Stimulated activated CD8-positive, alpha-beta memory T cell treated with anti-CD3 and anti-CD28 coated beads, Interleukin-2, amount 100 ng/mL, for 1 hour (primary cell): ENCODE results near the gene SP110.
"Not testable (repeated sequence)": the region's sequence is repeated elsewhere in the genome, so short reads cannot be mapped to it uniquely, and the experiment has no call there.

Experiments used
- DNase-seq, 2 donors: peaks; one replicate each; pipeline ENCODE4 v3.0.0-alpha.2; 2020; ENCODE audit warnings: low read depth in 2 of 2

Gene SP110

DNA sequence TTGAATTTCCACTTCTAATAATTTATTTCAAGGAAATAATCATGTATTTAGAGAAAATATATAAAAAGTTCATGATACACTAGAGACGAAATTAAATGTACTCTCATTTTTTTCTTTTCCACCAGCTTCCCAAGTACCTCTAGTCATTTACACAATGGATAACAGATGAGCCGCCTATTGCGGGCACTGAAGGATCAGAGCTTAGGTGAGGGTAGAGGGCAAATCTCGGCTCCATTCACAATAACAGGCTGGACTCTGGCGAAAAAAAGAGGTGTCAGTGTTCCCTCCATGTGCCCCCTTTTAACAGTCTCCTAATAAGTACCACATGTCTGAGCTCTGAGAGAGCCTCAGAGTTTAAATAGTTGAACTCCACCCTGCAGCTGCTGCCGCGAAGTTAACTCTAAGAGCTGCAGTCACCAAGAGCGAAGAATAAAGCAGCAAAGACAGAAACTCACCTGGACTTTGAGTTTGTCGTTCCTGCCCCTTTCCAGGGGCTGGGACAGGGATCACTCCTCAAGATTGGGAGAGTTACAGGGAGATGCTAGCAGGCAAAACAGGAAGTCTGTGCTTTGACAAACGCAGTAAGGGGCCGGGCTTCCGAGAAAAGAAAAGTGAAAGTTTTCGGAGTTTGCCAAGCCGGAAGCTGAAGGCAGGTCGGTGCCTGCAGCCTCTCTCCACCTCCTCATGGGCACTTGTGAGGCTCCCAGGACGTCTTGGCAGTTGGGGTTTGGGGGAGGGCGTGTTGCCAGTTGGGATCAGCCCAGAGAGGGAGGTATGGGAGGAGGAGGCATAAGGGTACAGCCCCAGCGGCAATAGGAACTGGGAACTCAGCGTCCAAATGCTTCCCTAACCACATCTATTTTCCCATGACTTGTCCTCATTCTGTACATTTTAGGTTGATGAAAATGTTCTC, at the start of gene SP110:
SP110 (minus strand) TSS at position 566 of the 913 bp plus-strand sequence. CDS start 3,057 bp downstream, outside the sequence.
- DNase-seq, result peak; percentile 54 to 63

- DNase-seq, result no peak
Measured at GRCh38 chr2:230268606-230269243, 48.9 kb upstream of the SP110 start.

GRCh38 chr2:230267556-230267955, 47.8 kb upstream of the SP110 start:
- DNase-seq, result no peak

DNA sequence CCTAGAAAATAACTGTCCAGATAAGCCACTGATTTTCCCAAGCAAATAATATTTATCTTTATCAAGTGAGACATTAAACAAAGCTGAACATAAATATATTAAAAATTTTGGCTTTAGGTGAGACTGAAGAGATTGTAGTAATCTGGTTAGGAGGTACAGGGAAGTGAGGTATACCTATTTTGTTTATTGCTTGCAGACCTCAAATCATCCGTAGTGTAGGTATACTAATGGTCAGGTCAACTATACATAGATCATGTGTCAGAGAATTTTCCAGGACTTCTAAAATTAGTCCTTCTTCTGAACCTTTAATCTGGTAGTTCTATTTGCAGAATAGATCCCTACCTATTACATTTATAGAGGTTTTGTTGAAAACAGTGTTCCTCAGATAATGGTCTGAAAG, 47.3 kb upstream of the SP110 start:
- DNase-seq, result no peak

DNA sequence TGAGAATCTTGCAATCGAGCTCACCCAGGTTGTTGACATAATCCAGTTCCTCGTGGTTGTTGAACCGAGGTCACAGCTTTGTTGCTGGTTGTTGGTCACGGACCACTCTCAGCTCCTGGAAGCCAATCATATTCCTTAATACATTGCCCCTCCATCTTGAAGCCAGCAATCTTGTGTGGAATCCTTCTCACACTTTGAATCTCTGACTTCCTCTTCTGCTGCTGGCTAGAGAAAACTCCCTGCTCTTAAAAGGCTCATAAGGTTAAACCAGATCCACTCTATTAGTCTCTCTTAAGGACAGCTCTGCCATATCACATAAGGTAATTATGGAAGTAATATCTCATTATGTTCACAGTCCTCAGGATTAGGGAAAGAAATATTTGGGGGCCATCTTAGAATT, 46.9 kb upstream of the SP110 start:
- DNase-seq, result no peak

GRCh38 chr2:230264945-230265344, 45.2 kb upstream of the SP110 start:
- not testable (repeated sequence) for DNase-seq

- no peak for DNase-seq
Measured at GRCh38 chr2:230262246-230262645, 42.5 kb upstream of the SP110 start.

GRCh38 chr2:230258483-230258882, 38.7 kb upstream of the SP110 start:
- DNase-seq, result no peak

- no peak for DNase-seq
Measured at GRCh38 chr2:230256733-230257332, 37.0 kb upstream of the SP110 start.

GRCh38 chr2:230254152-230254881, 34.5 kb upstream of the SP110 start:
- no peak for DNase-seq

DNA sequence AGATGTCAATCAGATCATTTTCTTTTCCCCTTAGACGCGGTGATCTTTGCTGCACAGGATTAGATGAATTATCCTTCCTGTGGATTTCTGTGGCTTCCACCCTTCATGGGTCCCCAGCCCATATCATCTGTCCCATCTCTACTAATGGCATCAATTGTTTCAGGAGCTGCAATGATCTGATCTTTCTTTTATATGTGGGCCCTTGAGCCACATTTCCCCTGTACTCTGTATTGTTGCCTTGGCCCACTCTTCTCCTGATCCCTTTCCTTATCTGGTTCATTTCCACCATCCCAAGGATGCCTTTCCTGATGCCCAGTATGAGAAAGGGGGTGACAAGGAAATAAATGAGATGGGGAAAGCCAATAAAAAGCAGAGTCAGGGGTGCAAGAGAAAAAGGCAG, 30.4 kb upstream of the SP110 start:
- no peak for DNase-seq

DNA sequence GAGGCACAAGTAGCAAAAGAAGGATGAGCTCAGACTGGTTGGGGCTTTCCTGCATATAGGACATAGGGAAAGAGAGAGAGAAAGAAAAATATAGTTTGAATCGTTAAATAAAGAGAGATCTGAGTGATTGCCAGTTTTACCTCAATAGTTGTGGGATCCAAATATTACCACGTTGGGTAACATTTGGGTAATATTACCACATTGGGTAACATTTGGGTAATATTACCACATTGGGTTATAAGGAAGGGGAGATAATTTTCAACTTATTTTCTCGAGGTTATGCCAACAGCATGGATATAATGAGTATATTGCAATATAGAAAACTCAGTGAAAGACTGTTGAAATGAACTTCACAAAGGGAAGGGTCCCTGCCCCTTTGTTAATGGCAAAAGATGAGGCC, 26.4 kb upstream of the SP110 start:
- no peak for DNase-seq

DNA sequence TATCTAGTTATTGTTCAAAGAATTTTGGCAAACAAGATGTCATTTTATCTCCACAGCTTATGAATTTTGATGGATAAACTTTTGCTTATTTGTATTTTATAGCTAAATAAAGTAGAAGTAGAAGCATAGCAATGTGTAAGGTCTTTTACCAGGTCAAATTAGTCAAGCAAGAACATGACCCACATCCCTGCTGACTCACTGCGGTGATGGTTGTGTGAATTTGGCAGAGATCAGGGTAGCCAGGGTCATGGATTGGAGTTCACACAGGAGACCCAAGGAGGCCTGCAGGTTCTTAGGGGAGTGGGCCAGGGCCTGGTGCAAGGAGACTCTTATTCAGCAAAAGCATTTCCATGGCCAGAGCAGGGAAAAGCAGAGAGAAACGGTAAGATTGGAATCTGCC, 24.4 kb upstream of the SP110 start:
- DNase-seq, result no peak

- DNase-seq, result no peak
Measured at GRCh38 chr2:230234845-230235244, 15.1 kb upstream of the SP110 start.

DNA sequence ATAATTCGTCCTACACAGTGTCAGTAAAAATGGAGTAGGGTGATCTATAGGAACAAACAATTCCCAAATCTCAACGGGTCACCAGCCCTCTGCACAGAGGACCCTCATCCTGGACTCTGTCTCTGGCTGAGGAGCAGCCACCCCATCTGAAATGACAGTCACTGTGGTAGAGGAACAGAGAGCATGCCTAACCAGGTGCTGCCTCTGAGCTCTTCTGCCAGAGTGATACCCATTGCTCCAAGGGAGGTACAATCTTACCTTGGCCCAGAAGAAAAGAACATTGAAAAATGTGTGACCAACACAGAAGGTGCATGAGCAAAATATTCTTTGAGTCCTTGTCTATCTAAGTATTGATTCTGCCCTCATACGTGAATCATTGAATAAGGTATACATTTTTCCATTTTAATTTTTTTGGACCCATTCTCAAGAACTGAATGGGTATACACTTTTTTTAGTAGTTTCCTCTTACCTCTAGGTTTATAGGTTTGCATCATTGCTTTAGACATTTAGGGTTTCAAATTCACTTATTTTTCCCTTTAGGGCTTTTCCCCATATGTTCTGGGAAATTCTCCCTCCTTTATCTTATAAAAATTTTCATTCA, 14.4 kb upstream of the SP110 start:
- no peak for DNase-seq

DNA sequence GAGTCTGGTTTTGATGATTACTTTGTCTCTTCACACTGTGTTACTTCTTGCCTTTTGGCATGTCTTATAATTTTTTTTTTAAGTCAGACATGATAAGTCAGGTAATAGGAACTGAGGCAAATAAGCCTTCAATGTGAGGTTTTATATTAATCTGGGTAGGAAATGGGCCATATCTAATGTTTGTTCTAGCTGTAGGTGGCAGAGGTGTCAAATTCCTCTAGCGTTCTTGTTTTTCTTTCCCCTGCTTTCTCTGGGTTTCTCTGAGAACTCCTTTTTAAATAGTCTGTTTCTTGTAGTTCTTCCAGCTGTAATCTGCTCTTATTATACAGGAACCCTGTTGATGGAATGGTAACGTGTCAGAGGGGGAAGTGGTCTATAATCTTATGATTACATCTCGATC, 11.5 kb upstream of the SP110 start:
- DNase-seq, result no peak

GRCh38 chr2:230230496-230231200, 10.9 kb upstream of the SP110 start:
- no peak for DNase-seq

DNA sequence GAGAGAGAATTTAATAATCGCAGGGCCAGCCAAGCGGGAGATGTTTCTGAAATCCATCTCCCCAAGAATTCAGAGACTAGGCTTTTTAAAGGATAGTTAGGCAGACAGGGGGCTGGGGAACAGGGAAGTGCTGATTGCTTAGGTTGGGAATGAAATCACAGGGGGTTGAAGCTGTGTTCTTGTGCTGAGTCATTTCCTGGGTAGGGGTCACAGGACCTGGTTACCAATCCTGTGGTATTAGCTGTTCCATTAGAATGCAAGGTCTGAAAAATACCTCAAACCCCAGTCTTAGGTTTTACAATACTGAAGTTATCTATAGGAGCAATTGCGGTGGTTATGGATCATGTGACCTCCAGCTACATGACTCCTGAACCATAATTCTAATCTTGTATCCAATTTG, 10.3 kb upstream of the SP110 start:
- DNase-seq, result no peak

- no peak for DNase-seq
Measured at GRCh38 chr2:230227216-230227615, 7.4 kb upstream of the SP110 start.

- DNase-seq, result no peak
Measured at GRCh38 chr2:230226051-230226551, 6.3 kb upstream of the SP110 start.

DNA sequence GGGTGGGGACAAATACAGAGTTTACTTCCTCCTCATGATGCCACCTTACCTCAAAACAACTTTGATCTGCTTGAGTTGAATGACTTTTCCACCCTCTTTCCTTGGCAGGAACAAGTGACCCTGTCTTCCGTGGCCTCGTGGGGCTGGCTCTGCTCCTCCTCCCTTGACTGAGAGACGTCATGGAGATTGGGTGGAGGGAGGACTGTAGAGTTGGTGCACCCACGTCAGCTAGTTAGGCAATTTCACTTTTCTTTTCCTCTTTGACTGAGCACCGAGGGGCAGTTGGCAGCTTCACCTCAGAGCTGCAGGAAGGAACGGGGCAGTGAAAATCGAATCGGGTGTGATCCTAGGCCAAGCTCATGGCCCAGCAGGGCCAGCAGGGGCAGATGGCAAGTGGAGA, 5.7 kb upstream of the SP110 start, which contains the start of gene SP140:
SP140 (plus strand) TSS at position 251 of the 400 bp plus-strand sequence; CDS start at position 360, 109 bp downstream.
- peak; percentile 56 to 67 for DNase-seq
